Suprapubic skin (tissue), 4 donors: ENCODE data around the gene HAT1.
"Not testable (repeated sequence)": the region's sequence is repeated elsewhere in the genome, so short reads cannot be mapped to it uniquely, and the experiment has no call there.

Experiments
- EP300 ChIP-seq: sonication (generic); formaldehyde crosslinking; IDR thresholded peaks from one replicate; pipeline ENCODE4 v1.6.1; 2017; ENCODE audit warnings: antibody characterized with exemption
- POLR2A ChIP-seq, 2 donors: fragments of 450-650 bp; IDR thresholded peaks; one replicate each; pipeline ENCODE4 v1.6.1; 2017; ENCODE audit warnings: antibody characterized with exemption in 2 of 2, mild to moderate bottlenecking in 2 of 2, moderate library complexity in 2 of 2
- POLR2AphosphoS5 ChIP-seq, 3 donors: sonication (generic); formaldehyde crosslinking; IDR thresholded peaks; one replicate each; pipeline ENCODE4 v1.6.1; 2017; ENCODE audit warnings: antibody characterized with exemption in 3 of 3
- TF ChIP-seq, protein P1 (sequence below), 2 donors: fragments of 200-600 bp in 1 of 2; fragments of 450-650 bp in 1 of 2; sonication (generic) in 1 of 2; IDR thresholded peaks; one replicate each; pipeline ENCODE4 v1.5.1; 2016 to 2019; ENCODE audit warnings: antibody characterized with exemption in 2 of 2, mild to moderate bottlenecking in 1 of 2, moderate library complexity in 1 of 2

DNA sequence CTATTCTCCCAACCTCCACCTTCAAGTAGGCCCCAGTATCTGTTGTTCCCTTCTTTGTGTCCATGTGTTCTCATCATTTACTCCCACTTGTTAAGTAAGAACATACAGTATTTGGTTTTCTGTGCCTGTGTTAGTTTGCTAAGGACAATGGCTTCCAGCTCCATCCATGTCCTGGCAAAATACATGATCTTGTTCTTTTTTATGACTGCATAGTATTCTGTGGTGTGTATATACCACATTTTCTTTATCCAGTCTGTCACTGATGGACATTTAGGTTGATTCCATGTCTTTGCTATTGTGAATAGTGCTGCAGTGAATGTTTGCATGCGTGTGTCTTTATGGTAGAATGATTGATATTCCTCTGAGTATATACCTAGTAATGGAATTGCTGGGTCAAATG, 61.7 kb downstream of the HAT1 start:
- TF ChIP-seq POLR2A (IDR thresholded peaks at IDR 0.05); POLR2AphosphoS5 (IDR thresholded peaks at IDR 0.05); EP300: not testable (repeated sequence)
- TF ChIP-seq, protein P1, sequence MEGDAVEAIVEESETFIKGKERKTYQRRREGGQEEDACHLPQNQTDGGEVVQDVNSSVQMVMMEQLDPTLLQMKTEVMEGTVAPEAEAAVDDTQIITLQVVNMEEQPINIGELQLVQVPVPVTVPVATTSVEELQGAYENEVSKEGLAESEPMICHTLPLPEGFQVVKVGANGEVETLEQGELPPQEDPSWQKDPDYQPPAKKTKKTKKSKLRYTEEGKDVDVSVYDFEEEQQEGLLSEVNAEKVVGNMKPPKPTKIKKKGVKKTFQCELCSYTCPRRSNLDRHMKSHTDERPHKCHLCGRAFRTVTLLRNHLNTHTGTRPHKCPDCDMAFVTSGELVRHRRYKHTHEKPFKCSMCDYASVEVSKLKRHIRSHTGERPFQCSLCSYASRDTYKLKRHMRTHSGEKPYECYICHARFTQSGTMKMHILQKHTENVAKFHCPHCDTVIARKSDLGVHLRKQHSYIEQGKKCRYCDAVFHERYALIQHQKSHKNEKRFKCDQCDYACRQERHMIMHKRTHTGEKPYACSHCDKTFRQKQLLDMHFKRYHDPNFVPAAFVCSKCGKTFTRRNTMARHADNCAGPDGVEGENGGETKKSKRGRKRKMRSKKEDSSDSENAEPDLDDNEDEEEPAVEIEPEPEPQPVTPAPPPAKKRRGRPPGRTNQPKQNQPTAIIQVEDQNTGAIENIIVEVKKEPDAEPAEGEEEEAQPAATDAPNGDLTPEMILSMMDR (IDR thresholded peaks at IDR 0.05), result not testable (repeated sequence)
